HepG2 (cell line): ENCODE results near the gene IGFN1. TPM values are rescaled to one million over a fixed set of nuclear protein-coding genes. Genes with fewer than 3 reads are reported as not detected.

Experiments used
- ATAC-seq: fragments of 200-7000 bp; cut with Tn5 transposase; 3 replicates; pipeline ENCODE4 v1.9.1; 2020; ENCODE audit warnings: mild to moderate bottlenecking, moderate library complexity
- BruUV-seq: library from RNA; stranded (reverse); fragments of 400-500 nt; replicated peaks from 2 replicates; lab custom pipeline; 2021; lab: Mats Ljungman, UMichigan
- CTCF ChIA-PET: fragments of 300-600 bp; formaldehyde crosslinking; extraction: SDS; loops from one replicate; lab custom pipeline; 2021; ENCODE audit warnings: low total read pairs, inconsistent platforms, low intra/inter-chr PET ratio; lab: Yijun Ruan, JAX
- POLR2A ChIA-PET: fragments of 350-600 bp; sonication (Branson Sonifier 250); formaldehyde crosslinking; loops from one replicate; lab custom pipeline; 2020; ENCODE audit warnings: antibody characterized with exemption, inconsistent platforms; lab: Yijun Ruan, JAX
- DNase-seq: peaks from one replicate; pipeline ENCODE4 v3.0.0-alpha.2; 2015; ENCODE audit warnings: low spot score
- FAIRE-seq: peaks from 3 replicates; lab custom pipeline; 2011; peaks lifted over from hg19 to GRCh38; lab: Jason Lieb, UNC
- H2AFZ ChIP-seq: one replicate; pipeline ENCODE4 v1.6.1; 2011; ENCODE audit warnings: low read length, inconsistent platforms
- H3K27ac ChIP-seq: fragments of 300-600 bp; 3 replicates; pipeline ENCODE4 v1.8.0; 2011; ENCODE audit warnings: mixed run types, mild to moderate bottlenecking, mixed read lengths, low read length, inconsistent platforms; ENCODE audit not compliant: insufficient read depth; ENCODE audit errors: extremely low read length
- H3K27me3 ChIP-seq, 2 experiments: fragments of 200-600 bp in 1 of 2; 2 replicates in 1 of 2; 3 replicates in 1 of 2; pipeline versions ENCODE4 v1.6.0 to v1.8.0; 2011; ENCODE audit warnings: low read length in 2 of 2, mild to moderate bottlenecking in 2 of 2, moderate library complexity in 2 of 2, inconsistent platforms in 1 of 2; ENCODE audit not compliant: insufficient read depth in 2 of 2, control insufficient read depth in 1 of 2
- H3K36me3 ChIP-seq, 2 experiments: fragments of 200-600 bp in 1 of 2; replicated peaks in 1 of 2; 2 replicates in 1 of 2; 3 replicates in 1 of 2; pipeline versions ENCODE4 v1.5.1 to v1.8.0; 2011; ENCODE audit warnings: low read length in 2 of 2, inconsistent platforms in 1 of 2; ENCODE audit not compliant: insufficient read depth in 2 of 2, control insufficient read depth in 1 of 2
- H3K4me1 ChIP-seq: 2 replicates; pipeline ENCODE4 v1.5.1; 2012; ENCODE audit warnings: low read length, inconsistent platforms; ENCODE audit not compliant: insufficient read depth
- H3K4me2 ChIP-seq: 2 replicates; pipeline ENCODE4 v1.6.0; 2011; ENCODE audit warnings: low read depth, low read length, inconsistent platforms
- H3K4me3 ChIP-seq, 3 experiments: fragments of 200-600 bp in 1 of 3; sonication (generic), shearing (Covaris generic) in 1 of 3; replicated peaks in 1 of 3; 2 replicates each; pipeline ENCODE4 v1.5.1; 2011 to 2016; ENCODE audit warnings: low read length in 3 of 3, inconsistent platforms in 2 of 3, low read depth in 2 of 3, mild to moderate bottlenecking in 2 of 3, control low read depth in 1 of 3, mixed read lengths in 1 of 3; ENCODE audit not compliant: insufficient read depth in 1 of 3
- H3K79me2 ChIP-seq: one replicate; pipeline ENCODE4 v1.6.1; 2011; ENCODE audit warnings: low read length, inconsistent platforms; ENCODE audit not compliant: insufficient read depth
- H3K9ac ChIP-seq: 2 replicates; pipeline ENCODE4 v1.6.0; 2011; ENCODE audit warnings: mild to moderate bottlenecking, low read depth, low read length, inconsistent platforms; ENCODE audit not compliant: insufficient read depth
- H3K9me3 ChIP-seq: 2 replicates; pipeline ENCODE4 v1.5.1; 2012; ENCODE audit warnings: mild to moderate bottlenecking, low read length
- H4K20me1 ChIP-seq: 2 replicates; pipeline ENCODE4 v1.6.0; 2011; ENCODE audit warnings: inconsistent platforms, mild to moderate bottlenecking, low read length, moderate library complexity; ENCODE audit not compliant: insufficient read depth
- DZIP1 ChIP-seq: sonication (generic); formaldehyde crosslinking; IDR thresholded peaks from 2 replicates; pipeline ENCODE4 v1.5.0; 2020; ENCODE audit warnings: mild to moderate bottlenecking, missing genetic modification reagents
- IKZF1 ChIP-seq: fragments of 450-650 bp; IDR thresholded peaks from 2 replicates; pipeline ENCODE4 v1.7.1; 2016
- SMAD3 ChIP-seq: sonication (generic); formaldehyde crosslinking; IDR thresholded peaks from 2 replicates; pipeline ENCODE4 v1.4.0; 2020; ENCODE audit warnings: missing genetic modification reagents
- ZNF235 ChIP-seq: sonication (generic); formaldehyde crosslinking; IDR thresholded peaks from 2 replicates; pipeline ENCODE4 v1.8.1; 2023; ENCODE audit warnings: mild to moderate bottlenecking, missing genetic modification reagents, borderline replicate concordance
- ZNF501 ChIP-seq: sonication (generic); formaldehyde crosslinking; IDR thresholded peaks from 2 replicates; pipeline ENCODE4 v1.5.1; 2020; ENCODE audit warnings: mild to moderate bottlenecking, moderate library complexity, missing genetic modification reagents
- ZSCAN31 ChIP-seq: sonication (generic); formaldehyde crosslinking; IDR thresholded peaks from 2 replicates; pipeline ENCODE4 v1.5.0; 2020; ENCODE audit warnings: low read depth, mild to moderate bottlenecking, missing genetic modification reagents
- WGBS: methylation state at CpG from one replicate; pipeline ENCODE4 v1.1.6; 2017; ENCODE audit warnings: low lambda C conversion rate; 5-methylcytosine and 5-hydroxymethylcytosine counted together
- in situ Hi-C: cut with HindIII; loops from 2 replicates; pipeline ENCODE4 v1.10.0; 2017; ENCODE audit warnings: low pct_unique_long_range_greater_than_20kb; ENCODE audit not compliant: extremely low pct_ligation_motif_present
- intact Hi-C: fragments of 100-400 bp; cut with micrococcal nuclease; formaldehyde crosslinking; loops from one replicate; pipeline ENCODE4 v1.10.0; 2022; ENCODE audit not compliant: unreplicated experiment
- polyA plus RNA-seq, 8 experiments: library from polyadenylated mRNA; depleted of rRNA in 3 of 8; stranded (reverse) in 7 of 8; unstranded in 1 of 8; fragments of >200 nt; fragmentation: Illumina TruSeq in 4 of 8; extraction: Trizol in 4 of 8; gene quantifications; 2 replicates each; pipeline versions ENCODE4 v1.2.1 to v1.2.3, GENCODE V29; 2011 to 2016; ENCODE audit warnings: low read depth in 4 of 8, missing spikeins in 1 of 8, mixed read lengths in 1 of 8; ENCODE audit not compliant: insufficient read depth in 1 of 8
- total RNA-seq, 5 experiments: library from RNA; depleted of rRNA; stranded (reverse); fragments of >200 nt; fragmentation: Illumina TruSeq; extraction: Trizol; gene quantifications; 2 replicates each; pipeline ENCODE4 v1.2.3, GENCODE V29; 2016; ENCODE audit warnings: low read depth in 1 of 5

IGFN1 gene
- total and polyA plus RNA-seq, 2 of the 13 experiments (the other 11 are each of a cell fraction or from before 2014, with no cell fraction given): 0.04 to 0.05 TPM

- no peak for TF ChIP-seq ZSCAN31 (CRISPR knock-in tag)
- TF ChIP-seq ZNF235 (CRISPR knock-in tag): no peak
- no peak for TF ChIP-seq DZIP1 (CRISPR knock-in tag)
- no peak for TF ChIP-seq ZNF501
- TF ChIP-seq IKZF1: no peak
- TF ChIP-seq SMAD3 (CRISPR knock-in tag): no peak
- intact Hi-C loops: loop anchor here (1.0 kb wide), 1 partner anchor 50 kb away; no protein-coding TSS in a partner anchor
- BruUV-seq: no TSS peak
Measured at GRCh38 chr1:201173736-201174135, 16.9 kb upstream of the IGFN1 start.

More at GRCh38 chr1:201173736-201174135, 16.9 kb upstream of the IGFN1 start:
- Histone ChIP-seq H2AFZ (no peak overlapping the region), H3K27ac (no peak overlapping the region), H3K4me1 (peaks cover 79% of the 10 kb centered on the region), H4K20me1 (no peaks in the 10 kb centered on the region), H3K9me3 (no peaks in the 10 kb centered on the region), H3K4me3 (no peak overlapping the region), H3K79me2 (no peaks in the 10 kb centered on the region), H3K27me3 (no peaks in the 10 kb centered on the region; a peak in 1 of 5 replicates), H3K36me3 (no peaks in the 10 kb centered on the region), H3K4me2 (no peak overlapping the region), H3K9ac (no peak overlapping the region)
- in situ Hi-C loops: no loop called here
- WGBS: 0% methylated on average over 1 of the region's 1 CpG
- FAIRE-seq: no peak
- ChIA-PET POLR2A (interaction anchor here (1.3 kb wide), 1 partner anchor 17 kb away, joined by 3 read pairs; the partner anchor contains the start of gene IGFN1), CTCF (no interaction called here)
- ATAC-seq: no peak
- DNase-seq: no peak
